HG03159 (cell line): ENCODE results near the gene ZBTB12.

ENCODE experiments used
- ATAC-seq: cut with Tn5 transposase; IDR thresholded peaks from one replicate; pipeline ENCODE4 v1.9.1; 2021; ENCODE audit warnings: mild to moderate bottlenecking, moderate library complexity; ENCODE audit not compliant: unreplicated experiment

Gene ZBTB12

DNA sequence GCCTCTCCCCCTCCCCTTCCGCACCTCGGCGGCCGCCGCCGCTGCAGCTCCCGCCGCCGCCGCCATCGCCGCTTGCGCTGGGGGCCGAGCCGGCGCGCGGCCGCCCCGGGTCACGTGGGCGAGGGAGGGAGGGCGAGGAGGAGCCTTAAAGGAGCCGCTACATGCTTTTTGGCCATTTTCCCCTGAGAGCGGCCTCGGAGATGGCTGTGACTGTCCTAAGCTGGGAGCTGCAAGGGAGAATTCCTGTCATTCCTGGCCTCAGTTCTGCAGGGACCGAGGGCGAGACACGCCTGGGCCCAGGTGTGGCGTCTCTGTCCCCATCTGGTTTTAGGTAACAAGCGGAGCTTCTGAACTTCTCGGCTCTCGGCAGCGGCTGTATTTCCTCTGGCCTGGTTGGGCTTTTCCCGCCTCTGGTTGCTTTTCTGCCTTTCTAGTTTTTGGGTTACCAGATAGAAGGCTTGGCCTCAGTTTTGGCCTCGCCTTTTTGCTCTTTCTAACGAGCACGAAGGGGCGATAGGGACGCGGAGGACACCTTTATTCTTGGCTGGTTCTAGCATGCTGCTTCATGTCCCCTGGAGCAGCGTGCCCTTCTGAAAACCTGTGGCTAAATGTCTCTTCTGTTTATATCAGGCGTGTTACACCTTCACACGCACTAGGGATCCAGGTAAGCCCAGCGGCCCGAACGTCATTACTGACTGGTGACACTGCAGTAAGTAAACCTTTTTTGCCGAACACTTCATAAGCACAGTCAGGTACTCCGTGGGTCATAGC lies 4.1 kb downstream of the ZBTB12 start, which contains the start of gene EHMT2:
Gene EHMT2, minus strand, starts transcription at position 87 of the 771 bp plus-strand sequence. Its CDS starts 21 bp downstream, at position 66.
- no peak for ATAC-seq

DNA sequence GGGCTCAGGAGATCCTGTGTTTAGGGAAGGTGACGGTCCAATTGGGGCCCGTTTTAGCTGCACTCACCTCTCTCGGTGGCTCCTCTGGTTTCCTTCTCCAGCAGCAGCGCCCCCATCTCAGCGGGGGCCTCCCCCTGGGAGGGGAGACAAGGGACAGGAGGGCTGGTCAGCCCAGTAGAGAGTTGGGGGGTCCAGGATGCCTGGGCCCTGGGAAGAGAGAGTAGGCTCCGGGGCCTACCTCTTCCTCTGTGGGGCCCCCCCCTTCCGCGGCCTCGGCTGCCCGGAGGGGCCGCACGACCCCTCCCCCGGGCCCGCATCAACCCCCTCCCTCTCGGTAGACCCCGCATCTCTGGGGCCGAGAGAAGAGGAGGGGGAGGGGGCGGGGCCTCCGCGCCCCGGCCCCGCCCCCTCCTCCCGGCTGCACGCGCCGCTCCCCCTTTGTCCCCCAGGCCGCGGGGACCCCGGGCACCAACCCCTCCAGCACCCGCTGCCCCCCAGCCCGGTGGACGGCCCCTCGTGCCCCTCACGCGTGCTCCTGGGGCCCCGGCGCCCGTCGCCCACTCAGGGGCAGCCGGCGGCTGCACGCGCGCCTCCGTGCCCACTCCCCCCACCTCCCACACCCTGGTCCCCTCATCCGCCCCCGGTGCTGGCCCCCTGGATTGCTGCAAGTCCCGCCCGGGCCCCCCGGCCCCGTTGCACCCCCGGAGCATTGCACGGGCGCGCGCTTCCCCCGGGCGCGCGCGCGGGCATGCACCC lies 4.9 kb downstream of the ZBTB12 start:
- no peak for ATAC-seq

DNA sequence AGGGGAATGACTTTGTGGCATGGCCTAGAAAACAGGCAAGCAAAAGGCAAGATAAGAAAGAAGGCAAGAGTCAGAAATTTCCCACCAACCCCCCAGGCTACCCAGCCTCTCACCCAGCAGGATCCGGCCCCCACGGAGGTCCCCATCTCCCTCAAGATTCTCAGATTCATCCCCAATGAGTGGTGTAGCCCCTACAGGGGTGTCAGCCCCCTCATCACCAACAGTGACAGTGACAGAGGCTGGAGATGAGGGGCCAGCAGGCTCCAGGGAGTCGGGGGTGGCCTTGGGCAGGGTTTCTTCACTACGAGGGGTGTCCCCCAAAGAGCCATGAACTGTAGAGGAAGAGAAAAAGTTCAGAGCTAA lies 5.4 kb downstream of the ZBTB12 start:
- no peak for ATAC-seq

DNA sequence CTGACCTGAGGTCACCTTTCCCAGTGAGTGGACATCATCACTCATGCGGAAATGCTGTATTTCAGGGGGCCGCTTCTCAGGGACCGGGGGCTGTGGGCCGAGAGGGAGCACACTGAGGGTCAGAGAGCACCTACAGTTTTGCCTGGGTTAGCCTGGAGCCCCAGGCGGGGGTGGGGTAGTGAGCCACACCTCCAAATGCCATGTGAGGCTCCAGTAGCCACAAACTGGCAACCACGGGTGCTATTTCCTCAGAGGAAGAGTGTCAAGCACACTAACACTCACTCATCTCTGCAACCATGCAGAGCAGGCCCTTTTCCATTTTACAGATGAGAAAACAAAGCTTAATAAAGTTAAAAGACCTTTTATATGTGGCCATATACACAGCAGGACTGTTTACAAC lies 9.1 kb downstream of the ZBTB12 start:
- no peak for ATAC-seq

DNA sequence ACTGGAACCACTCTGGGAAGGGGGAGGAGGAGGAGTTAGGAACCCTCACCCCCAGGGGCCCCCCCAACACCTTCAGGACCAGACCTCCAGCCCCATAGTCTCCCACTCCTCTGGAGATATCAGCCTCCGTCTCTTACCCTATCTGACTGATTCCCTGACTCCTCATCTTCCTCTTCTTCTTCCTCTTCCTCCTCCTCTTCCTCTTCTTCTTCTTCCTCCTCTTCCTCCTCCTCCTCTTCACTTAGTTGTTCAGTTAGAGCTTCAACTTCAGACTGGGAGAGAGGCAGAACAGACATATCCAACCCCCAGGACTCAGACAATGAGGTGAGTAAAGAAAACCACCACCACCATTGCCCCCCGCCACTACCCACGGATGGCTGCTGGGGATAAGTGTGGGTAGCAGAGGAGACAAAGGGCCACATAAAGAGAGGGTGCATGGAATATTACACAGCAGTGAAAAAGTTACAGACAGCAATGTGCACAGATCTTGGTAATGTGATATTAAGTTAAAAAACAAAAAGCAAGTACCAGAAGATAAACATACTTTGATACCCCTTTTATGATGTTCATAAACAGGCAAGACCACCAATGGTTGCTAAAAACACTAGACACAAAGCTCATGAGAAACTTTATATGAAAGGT lies 12.4 kb downstream of the ZBTB12 start:
- ATAC-seq, result no peak

DNA sequence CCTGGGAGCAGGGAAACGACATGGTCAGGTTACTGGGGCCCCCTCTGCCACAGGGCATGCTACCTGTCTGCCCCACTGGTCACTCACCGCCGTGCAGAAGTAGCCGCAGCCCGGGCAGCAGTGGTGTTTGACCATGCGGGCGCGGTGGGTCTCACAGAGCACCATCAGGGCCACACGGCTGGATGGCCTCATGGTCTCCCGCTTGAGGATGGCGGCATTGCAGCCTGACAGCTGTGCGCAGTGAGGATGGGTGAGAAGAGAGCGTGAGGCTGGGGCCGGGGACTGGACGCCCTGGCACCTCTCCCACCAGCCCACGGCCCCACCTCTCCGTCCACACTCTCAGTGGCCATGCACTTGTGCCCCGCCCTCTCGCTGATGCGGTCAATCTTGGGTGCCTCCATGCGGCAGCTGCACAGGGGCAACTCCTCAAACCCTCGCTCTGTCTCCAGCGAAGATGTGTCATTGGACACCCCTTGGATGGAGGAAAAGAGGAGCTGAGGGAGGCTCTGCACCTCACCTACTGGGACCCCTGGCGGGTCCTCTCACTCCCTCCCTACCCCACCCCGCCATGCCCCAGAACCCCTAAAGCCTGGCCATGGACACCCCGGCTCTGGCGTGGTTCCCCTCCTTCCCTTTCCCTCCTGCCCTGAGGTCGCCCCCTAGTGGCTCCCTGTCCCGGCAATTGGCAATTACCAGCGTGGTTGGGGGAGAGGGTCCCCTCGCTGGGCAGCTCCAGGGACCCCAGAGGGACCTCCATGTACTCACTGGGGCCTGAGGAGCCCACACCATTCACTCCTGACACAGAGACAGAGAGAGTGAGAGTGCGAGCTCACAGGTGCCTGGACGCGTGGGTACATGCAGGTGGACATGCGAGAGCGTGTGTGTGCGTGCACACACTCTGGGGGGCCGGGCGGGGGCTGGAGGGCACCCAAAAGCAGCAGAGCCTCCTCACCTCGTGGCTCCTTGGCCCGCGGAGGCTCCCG lies 13.3 kb downstream of the ZBTB12 start:
- ATAC-seq, result no peak

DNA sequence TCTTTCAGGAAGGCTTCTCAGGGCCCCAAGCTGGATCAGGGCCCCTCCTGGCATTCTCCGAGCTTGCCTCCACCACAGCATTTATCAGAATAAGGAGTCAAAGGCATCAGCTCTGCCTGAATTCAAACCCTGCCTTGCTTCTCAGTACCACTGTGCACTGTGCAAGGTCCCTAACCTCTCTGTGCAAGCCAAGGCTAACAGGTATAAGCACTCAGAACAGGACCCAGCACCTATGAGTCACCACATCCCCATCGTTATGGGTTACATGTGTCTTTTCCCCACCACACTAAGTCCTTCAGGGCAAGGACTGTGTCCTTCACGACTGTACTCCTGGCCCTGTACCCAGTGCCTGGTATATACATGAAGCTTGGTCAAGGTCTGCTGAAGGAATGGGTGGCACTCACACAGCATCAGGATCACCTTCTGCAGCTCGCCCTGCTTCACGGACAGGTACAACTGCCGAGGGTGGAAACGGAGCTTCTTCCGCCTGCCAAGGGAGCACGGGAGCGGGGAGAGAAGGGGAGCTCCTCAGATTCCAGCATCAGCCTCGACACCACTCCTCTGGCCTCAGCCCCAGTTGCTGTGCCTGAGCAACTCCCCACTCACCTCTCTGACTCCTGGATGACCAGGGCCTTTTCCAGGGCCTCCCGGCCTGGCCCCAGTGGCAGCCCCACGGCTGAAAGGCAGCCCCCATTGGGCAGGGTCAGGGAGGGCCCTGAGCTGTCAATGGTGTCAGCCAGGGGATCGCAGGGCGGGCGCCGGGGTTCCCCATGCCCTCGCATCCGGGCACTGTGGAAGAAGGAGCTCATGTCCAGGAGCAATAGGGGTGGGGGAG lies 14.5 kb downstream of the ZBTB12 start:
- no peak for ATAC-seq

DNA sequence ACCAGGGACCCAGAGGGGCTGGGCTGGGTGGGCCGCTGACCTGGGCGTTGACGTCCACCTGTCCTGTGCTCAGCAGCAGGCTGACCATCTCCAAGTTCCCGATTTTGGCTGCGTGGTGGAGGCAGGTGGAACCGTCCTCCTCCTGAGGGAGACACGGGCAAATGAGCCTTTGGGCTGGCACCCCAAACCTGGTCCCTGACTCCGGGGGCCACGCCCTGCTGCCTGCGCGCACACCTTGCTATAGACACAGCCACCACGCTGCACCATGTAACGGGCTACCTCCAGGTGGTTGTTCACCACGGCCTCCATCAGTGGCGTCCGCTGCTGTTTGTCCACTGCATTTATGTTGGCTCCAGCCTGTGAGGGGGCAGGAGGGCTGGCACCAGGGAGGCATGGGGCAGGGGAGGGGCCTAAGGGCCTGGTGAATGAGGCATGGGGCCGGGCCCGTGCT lies 15.3 kb downstream of the ZBTB12 start:
- ATAC-seq, result no peak

DNA sequence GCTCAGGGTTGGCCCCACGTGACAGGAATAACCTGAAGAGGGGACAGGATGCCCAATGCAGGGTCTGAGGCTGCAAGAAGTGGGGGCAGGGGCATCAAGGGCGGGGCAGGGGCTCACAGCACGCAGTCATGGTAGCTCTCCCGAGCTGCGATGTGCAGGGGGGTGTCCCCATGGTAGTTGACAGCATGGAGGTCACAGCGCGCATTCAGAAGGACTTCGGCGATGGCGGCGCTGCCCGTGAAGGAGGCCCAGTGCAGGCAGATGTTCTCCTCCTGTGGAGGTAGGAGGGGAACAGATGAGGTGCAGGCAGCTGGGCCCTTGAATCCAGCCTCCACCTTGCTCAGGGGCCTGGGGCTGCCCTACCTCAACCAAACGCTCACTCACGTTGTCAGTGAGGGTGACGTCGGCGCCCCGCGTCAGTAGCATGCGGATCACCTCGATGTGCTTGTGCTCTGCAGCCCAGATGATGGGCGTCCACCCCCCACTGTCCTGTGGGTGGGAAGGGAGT lies 17.3 kb downstream of the ZBTB12 start:
- ATAC-seq, result no peak

DNA sequence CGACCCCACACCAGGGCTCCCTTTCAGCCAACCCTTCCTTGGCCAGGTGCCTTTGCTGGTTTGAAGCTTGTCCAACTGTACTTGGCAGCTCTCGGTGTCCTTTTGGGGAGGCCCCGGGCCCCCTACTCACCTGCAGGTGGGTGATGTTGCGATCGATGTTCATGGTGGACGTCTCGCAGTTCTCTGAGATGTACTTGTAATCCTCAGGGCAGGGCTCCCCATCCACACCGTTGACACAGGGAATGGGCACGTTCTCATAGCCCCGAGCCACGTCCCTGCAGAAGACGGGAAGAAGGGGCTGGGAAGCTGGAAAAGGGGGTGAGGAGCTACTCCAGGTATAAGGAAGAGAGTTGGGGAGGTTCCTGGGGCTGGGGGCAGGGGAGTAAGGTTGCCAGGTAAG lies 18.2 kb downstream of the ZBTB12 start:
- no peak for ATAC-seq

DNA sequence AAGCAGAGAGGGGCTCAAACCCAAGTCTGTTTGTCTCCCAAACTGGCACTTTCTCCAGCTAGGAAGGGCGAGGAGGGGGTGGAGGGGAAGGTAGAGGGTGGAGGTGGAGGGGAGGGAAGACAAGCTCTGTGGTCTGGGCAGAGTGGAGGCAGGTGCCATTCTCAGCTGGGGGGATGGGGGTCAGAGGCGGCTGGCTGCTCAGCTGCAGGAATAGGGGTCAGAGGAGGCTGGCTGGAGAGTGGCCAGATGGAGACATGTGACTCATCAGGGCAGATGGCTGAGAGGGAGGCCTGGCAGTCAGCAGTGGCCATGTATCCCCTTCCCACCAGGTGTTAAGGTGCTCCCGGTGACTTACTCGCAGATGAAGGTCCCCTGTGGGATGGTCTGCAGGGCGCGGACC lies 19.5 kb downstream of the ZBTB12 start:
- ATAC-seq, result no peak

DNA sequence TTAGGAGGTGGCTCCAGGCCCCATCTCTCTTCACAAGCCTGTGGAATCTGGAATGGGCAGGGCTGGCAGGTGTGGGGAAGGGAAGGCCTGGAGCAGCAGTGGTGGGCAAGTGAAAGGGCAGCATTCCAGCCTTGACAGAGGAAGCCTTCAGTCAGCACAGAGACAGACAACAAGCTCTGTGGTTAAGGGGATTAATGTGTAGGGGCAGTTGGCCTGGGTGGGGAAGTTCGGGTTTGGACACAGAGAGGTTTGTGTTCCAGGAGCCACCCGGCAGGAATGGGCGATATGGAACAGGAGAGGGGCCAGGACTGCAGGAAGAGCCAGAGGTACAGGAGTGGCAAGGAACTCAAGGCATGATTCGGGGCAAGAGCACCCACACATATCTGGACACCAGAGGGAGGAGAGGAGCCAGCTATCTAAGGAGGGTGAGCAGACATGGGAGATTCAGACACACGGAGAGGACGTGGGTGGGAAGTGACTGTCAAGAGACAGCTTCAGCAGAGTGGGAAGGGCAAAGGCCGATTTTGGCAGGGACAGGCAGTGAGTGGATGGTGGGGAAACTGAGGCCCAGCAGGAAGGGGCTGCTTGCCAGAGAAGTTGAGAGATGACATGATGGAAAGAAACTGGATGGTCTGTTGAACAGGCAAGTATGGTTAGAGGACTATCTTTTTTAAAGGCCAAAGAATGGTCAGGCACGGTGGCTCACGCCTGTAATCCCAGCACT lies 20.6 kb downstream of the ZBTB12 start:
- ATAC-seq, result no peak

DNA sequence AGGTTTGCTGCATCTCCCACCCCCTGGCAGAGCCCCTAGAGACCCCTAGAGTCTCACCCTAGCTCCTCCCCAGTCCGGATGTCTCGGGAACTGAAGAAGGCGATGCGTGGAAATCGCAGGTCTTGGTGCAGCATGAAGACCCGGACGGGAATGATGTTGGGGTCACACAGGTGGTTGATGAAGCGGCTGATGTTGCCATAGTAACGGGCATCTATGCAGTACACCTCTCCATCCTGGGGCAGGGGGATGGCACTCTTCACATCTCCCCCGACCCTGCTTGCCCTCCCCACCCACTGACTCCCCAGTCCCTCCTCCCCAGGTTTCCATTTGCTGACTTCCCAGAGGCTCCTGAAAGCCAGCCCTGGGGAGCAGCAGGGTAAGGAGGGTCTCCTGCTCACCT lies 21.3 kb downstream of the ZBTB12 start:
- no peak for ATAC-seq

DNA sequence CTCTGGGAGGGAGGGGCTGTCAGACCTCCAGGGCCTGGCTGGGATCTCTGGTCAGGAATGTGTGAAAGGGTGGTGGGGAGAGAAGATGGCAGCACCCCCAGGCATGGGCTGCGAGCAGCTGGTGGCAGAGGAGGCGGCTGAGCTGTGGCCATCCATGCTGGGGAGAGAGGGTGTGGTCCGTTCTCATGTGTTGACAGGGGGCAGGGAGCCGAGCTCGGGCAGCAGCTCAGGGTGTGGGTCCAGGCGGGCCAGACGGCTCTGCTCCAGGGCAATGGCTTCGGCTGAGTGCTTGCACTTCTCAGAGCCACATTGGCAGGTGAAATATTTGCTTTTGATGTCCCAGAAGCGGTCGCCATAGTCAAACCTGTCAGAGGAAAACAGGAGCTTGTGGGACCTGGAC lies 22.0 kb downstream of the ZBTB12 start:
- no peak for ATAC-seq

DNA sequence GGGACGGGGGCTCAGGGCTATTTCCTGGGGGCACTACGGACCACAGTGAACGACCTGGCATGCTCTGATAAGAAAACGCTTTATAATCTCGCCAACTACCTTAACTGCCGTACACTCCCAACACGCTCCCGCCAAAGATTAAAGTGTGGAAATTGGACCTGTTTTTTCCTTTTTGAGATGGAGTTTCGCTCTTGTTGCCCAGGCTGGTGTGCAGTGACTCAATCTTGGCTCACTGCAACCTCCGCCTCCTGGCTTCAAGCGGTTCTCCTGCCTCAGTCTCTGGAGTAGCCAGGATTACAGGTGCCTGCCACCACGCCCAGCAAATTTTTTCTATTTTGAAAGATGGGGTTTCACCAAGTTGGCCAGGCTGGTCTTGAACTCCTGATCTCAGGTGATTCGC lies 22.7 kb downstream of the ZBTB12 start:
- no peak for ATAC-seq

DNA sequence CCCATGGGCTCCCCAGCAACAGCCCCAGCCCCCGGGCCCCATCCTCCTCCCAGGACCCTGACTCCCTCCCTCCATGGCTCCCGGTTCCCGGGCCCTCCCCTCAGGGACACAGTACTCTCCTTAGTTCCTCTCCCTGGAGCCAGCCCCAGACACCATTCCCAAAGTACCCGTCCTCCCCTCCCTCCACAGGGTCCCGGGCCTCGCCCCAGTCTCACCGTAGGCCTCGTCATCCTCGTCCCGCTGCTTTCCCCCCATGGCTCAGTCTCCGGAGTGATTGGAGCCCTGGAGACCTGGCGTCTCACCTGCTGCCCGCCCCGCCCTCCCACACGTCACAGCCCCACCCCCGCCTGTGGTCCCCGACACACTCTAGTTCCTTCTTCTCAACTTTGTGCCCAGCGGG lies 23.2 kb downstream of the ZBTB12 start, which contains the start of gene SLC44A4:
Gene SLC44A4, minus strand, starts transcription at position 272 of the 400 bp plus-strand sequence. Its CDS starts 17 bp downstream, at position 255.
- ATAC-seq, result no peak

DNA sequence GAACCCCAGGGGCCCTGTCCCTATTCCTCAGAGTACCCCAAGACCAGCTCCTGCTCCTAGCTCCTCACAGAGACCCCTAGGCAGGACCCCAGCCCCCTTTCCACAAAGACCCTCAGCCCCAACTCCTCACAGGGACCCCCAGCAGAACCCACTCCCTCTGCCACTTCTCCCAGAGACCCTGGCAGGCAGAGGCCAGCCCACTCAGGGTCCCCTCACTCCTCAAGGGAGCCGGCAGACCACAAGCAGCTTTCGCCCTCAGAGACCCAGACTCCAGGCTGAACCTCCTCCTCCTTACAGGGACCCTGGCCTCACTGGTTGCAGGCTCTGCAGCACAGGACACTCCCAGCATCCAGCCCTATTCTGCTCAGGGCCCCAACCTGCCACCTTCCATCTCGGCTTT lies 23.7 kb downstream of the ZBTB12 start:
- no peak for ATAC-seq

DNA sequence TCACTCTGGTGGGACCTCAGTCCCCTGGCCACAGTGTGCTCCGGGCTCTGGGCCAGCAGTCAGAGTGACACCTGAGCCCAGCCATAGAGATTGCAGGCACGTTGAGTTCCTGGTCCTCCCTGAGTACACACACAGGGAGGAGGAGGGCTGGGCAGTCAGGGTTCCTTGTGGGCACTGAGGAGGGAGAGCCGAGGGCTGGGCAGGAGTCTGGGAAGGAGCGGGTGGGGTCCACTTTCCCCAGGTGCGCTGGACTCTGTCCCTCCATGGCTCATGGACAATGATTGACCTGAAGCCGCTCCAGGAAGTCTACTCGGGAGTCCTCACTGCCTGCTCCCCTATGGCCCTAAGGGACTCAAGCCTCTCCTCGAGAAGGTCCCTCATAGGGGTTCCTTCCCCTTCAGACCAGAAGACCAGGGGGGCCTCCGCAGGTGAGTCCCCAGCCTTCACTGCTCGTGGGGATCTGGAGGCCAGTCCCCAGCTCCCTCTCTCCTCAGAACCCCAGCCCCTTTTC lies 24.2 kb downstream of the ZBTB12 start:
- ATAC-seq, result no peak
